Erythroblast (primary cell): ENCODE data around the gene PHLDB3.

Experiments used
- GATA1 ChIP-seq: IDR thresholded peaks from 2 replicates; pipeline ENCODE4 v1.6.1; 2011; ENCODE audit warnings: low read depth, mild to moderate bottlenecking, control low read depth, low read length, moderate library complexity
- POLR2A ChIP-seq: IDR thresholded peaks from 2 replicates; pipeline ENCODE4 v1.6.1; 2011; ENCODE audit warnings: mild to moderate bottlenecking, low read length

- no peak for TF ChIP-seq POLR2A
- no peak for TF ChIP-seq GATA1
Observed at GRCh38 chr19:43437712-43438111, 66.8 kb downstream of the PHLDB3 start.
